Measurements from ENCODE around the gene LRRC74B.
"Not testable (repeated sequence)": the region's sequence is repeated elsewhere in the genome, so short reads cannot be mapped to it uniquely, and the experiment has no call there.

LRRC74B gene

DNA sequence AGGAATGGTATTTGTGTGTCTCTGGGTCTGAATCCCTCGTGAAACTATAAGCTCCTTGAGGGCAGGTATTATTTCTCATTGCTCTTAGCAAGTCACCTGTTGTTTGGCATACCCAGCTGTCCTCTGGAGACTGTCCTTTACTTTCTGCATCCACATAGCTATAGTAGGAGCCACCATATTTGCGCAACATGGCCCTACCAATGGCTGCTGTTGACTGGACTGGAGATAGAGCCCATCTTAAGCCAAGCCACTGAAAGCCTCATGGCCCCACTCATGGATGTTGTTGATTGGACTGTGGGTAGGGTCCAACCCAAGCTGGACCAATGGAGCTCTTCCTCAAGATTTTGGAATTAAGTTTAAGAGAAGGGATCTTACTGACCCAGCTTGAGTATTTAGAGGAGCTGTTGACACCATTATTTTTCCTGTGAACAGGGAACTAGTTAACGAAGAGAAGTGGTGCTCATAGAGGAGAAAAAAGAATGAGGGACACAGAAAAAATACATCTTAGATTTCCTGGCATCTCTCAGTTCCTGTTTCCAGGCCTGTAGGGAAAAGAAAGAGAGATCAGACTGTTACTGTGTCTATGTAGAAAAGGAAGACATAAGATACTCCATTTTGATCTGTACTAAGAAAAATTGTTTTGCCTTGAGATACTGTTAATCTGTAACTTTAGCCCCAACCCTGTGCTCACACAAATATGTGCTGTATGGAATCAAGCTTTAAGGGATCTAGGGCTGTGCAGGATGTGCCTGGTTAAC, 47.2 kb downstream of the LRRC74B start:
- Histone ChIP-seq H3K27ac (no peak overlapping the region), H3K36me3 (no peaks in the 10 kb centered on the region), H3K4me3 (ENCODE audit: low read depth, low read length) (no peak overlapping the region), H3K27me3 (ENCODE audit: insufficient read depth, low read depth, severe bottlenecking) (no peaks in the 10 kb centered on the region), H3K9me3 (ENCODE audit: severe bottlenecking) (no peaks in the 10 kb centered on the region)
- TF ChIP-seq, protein P1, sequence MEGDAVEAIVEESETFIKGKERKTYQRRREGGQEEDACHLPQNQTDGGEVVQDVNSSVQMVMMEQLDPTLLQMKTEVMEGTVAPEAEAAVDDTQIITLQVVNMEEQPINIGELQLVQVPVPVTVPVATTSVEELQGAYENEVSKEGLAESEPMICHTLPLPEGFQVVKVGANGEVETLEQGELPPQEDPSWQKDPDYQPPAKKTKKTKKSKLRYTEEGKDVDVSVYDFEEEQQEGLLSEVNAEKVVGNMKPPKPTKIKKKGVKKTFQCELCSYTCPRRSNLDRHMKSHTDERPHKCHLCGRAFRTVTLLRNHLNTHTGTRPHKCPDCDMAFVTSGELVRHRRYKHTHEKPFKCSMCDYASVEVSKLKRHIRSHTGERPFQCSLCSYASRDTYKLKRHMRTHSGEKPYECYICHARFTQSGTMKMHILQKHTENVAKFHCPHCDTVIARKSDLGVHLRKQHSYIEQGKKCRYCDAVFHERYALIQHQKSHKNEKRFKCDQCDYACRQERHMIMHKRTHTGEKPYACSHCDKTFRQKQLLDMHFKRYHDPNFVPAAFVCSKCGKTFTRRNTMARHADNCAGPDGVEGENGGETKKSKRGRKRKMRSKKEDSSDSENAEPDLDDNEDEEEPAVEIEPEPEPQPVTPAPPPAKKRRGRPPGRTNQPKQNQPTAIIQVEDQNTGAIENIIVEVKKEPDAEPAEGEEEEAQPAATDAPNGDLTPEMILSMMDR (IDR thresholded peaks at IDR 0.05; ENCODE audit: low read depth, low read length): no peak
- no peak for DNase-seq

DNA sequence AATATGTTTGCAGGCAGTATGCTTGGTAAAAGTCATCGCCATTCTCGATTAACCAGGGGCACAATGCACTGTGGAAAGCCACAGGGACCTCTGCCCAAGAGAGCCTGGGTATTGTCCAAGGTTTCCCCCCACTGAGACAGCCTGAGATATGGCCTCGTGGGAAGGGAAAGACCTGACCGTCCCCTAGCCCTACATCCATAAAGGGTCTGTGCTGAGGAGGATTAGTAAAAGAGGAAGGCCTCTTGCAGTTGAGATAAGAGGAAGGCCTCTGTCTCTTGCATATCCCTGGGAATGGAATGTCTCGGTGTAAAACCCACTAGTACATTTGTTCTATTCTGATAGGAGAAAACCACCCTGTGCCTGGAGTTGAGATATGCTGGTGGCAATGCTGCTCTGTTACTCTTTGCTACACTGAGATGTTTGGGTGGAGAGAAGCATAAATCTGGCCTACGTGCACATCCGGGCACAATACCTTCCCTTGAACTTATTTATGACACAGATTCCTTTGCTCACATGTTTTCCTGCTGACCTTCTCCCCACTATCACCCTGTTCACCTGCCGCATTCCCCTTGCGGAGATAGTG, 47.9 kb downstream of the LRRC74B start:
- not testable (repeated sequence) for DNase-seq; H3K9me3 ChIP-seq (ENCODE audit: severe bottlenecking)

DNA sequence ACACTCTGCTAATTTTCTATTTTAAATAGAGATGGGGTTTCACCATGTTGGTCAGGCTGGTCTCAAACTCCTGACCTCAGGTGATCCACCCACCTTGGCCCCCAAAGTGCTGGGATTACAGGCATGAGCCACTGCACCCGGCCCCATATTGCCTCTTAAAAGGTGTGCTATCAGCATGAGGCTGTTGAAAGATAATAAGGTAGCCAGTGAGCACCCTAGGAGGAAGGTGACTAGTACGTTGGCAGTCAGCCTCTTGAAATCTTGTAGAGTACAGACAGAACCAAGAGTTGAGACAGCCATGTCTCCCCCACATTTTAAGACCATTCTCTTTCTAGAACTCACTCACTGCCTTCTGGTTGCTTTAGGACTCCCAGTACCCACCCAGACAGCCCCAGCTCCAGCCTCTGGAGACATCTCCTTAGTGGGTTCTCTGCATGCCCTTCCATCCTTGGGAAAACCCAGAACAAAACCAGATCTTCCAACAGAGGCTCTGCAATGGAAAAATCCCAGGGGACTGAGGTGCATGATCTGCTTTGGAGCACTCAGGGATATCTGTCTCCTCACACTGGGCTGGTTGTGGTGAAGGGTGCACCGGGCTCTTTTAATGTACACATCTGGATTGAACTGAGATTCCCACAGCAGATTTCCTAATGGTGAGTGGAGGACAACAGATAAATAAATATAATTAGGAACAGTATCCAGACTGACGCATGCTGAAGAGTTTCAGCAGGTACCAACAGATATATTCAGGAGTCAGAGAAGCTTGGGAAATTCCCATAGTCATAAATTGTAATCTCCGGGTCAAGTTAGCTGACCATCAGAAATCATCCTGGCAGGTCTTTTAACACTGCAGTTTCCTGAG, 49.4 kb downstream of the LRRC74B start:
- TF ChIP-seq, protein P1 (IDR thresholded peaks at IDR 0.05; ENCODE audit: low read depth, low read length): no peak
- DNase-seq: no peak
- H3K36me3 ChIP-seq: no peaks in the 10 kb centered on the region
- no peaks in the 10 kb centered on the region for H3K27me3 ChIP-seq (ENCODE audit: insufficient read depth, low read depth, severe bottlenecking)
- no peak overlapping the region for H3K4me3 ChIP-seq (ENCODE audit: low read depth, low read length)
- H3K9me3 ChIP-seq (ENCODE audit: severe bottlenecking): no peaks in the 10 kb centered on the region
- H3K27ac ChIP-seq: no peak overlapping the region

More for the DNA sequence above, 47.9 kb downstream of the LRRC74B start:
- H3K4me3 ChIP-seq (ENCODE audit: low read depth, low read length); H3K27me3 ChIP-seq (ENCODE audit: insufficient read depth, low read depth, severe bottlenecking); H3K36me3 ChIP-seq; H3K27ac ChIP-seq: not testable (repeated sequence)

DNA sequence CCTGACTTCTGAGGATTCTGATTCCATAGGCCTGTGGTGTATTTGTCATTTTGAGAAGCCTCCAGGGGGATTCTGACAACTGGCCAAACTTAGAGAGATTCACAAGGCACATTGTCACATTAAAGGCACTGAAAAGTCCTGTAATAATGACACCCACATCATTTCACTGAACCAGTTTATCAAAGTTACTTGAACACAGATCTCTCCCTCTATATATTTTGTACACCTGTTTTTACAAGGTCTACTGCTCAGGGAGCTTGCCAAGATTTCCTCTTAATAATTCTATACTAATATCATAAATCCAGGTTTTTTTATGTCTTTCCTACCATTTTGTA, 50.0 kb downstream of the LRRC74B start:
- TF ChIP-seq, protein P1 (IDR thresholded peaks at IDR 0.05; ENCODE audit: low read depth, low read length): no peak
- no peaks in the 10 kb centered on the region for H3K27me3 ChIP-seq (ENCODE audit: insufficient read depth, low read depth, severe bottlenecking)
- H3K27ac ChIP-seq: no peak overlapping the region

DNA sequence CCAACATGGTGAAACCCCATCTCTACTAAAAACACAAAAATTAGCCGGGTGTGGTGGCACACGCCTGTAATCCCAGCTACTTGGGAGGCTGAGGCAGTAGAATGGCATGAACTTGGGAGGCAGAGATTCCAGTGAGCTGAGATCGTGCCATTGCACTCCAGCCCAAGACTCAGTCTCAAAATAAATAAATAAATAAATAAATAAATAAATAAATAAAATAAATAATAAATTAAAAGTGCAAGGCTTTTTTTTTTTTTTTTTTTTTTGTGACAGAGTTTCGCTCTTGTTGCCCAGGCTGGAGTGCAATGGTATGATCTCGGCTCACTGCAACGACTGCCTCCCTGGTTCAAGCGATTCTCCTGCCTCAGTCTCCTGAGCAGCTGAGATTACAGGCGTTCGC, 51.1 kb downstream of the LRRC74B start:
- H3K27ac ChIP-seq; H3K9me3 ChIP-seq (ENCODE audit: severe bottlenecking); H3K27me3 ChIP-seq (ENCODE audit: insufficient read depth, low read depth, severe bottlenecking); DNase-seq; H3K36me3 ChIP-seq; H3K4me3 ChIP-seq (ENCODE audit: low read depth, low read length): not testable (repeated sequence)

More for the DNA sequence above, 50.0 kb downstream of the LRRC74B start:
- H3K36me3 ChIP-seq: no peaks in the 10 kb centered on the region
- no peak overlapping the region for H3K4me3 ChIP-seq (ENCODE audit: low read depth, low read length)
- DNase-seq: no peak
- no peaks in the 10 kb centered on the region for H3K9me3 ChIP-seq (ENCODE audit: severe bottlenecking)

DNA sequence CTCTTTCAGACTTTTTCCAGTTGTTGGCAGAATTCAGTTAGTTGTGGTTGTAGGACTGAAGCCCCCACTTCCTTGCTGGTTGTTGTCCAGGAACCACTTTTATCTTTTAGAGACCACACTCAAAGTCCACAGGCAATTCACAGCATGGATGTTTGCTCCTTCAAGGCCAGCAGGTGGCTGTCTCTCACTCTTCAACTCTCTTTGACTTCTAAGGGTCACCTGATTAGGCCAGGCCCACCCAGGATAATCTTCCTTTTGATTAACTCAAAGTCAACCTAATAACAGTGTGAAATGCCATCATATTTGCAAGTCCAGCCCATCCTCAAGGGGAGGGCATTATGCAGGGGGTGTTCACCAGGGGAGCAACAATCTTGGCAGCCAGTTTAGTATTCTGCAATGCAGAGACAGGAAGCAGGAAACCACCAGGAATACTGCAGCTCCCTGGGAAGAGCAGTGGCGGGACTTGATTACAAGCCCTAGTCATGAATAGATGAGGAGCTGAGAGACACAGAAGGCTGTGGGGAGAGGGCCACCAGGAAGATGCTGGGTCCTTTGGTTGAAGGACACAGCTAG, 52.4 kb downstream of the LRRC74B start:
- Histone ChIP-seq H3K27me3 (ENCODE audit: insufficient read depth, low read depth, severe bottlenecking) (no peaks in the 10 kb centered on the region), H3K36me3 (no peaks in the 10 kb centered on the region), H3K27ac (no peak overlapping the region), H3K9me3 (ENCODE audit: severe bottlenecking) (no peaks in the 10 kb centered on the region), H3K4me3 (ENCODE audit: low read depth, low read length) (no peak overlapping the region)
- DNase-seq: no peak
- TF ChIP-seq, protein P1 (IDR thresholded peaks at IDR 0.05; ENCODE audit: low read depth, low read length): peak; percentile 34
